Posterior vena cava (tissue), 2 donors: Measurements from ENCODE around the gene FBXO39. TPM values are rescaled to one million over a fixed set of nuclear protein-coding genes. Genes with fewer than 3 reads are reported as not detected.
"Not testable (repeated sequence)": the region's sequence is repeated elsewhere in the genome, so short reads cannot be mapped to it uniquely, and the experiment has no call there.

ENCODE experiments used
- DNase-seq: peaks from one replicate; pipeline ENCODE4 v3.0.0-alpha.2; 2020; ENCODE audit warnings: low spot score
- intact Hi-C, 2 donors: fragments of 100-400 bp; cut with DNase I; formaldehyde crosslinking; loops; one replicate each; pipeline versions ENCODE4 v1.14.1 to v1.14.2; 2022 to 2023
- total RNA-seq, 2 donors: library from RNA; stranded (reverse); fragmentation: NEBNext Ultra II Directional; extraction: Animal tissue kit (Norgen Biotek cat#: 25700); gene quantifications; one replicate each; pipeline ENCODE4 v1.2.1, GENCODE V29; 2021
- donor health status: DM: yes; HTN: yes; CAD: no.
- donor health status: DM: yes; HTN: yes; CAD: no.

FBXO39 gene
- total RNA-seq, 2 donors from 2014 or later: 0.67 TPM; not detected in 1

GRCh38 chr17:6786618-6787017, 10.6 kb downstream of the FBXO39 start:
- intact Hi-C loops: no loop called here
- no peak for DNase-seq

- no peak for DNase-seq
- intact Hi-C loops: no loop called here
Measured at GRCh38 chr17:6787081-6787693, 11.2 kb downstream of the FBXO39 start.

GRCh38 chr17:6789146-6789545, 13.1 kb downstream of the FBXO39 start:
- no peak for DNase-seq
- intact Hi-C loops: no loop called here

- intact Hi-C loops: no loop called here
- no peak for DNase-seq
Measured at GRCh38 chr17:6793748-6794493, 17.9 kb downstream of the FBXO39 start.

- DNase-seq: no peak
- intact Hi-C loops: no loop called here
Measured at GRCh38 chr17:6796017-6796886, 20.2 kb downstream of the FBXO39 start.

GRCh38 chr17:6796887-6797490, 21.0 kb downstream of the FBXO39 start:
- DNase-seq: no peak
- intact Hi-C loops: no loop called here

- intact Hi-C loops: no loop called here
- no peak for DNase-seq
Measured at GRCh38 chr17:6797718-6798351, 21.8 kb downstream of the FBXO39 start.

- no peak for DNase-seq
- intact Hi-C loops: no loop called here
Measured at GRCh38 chr17:6799738-6800137, 23.7 kb downstream of the FBXO39 start.

GRCh38 chr17:6800422-6801027, 24.5 kb downstream of the FBXO39 start:
- DNase-seq: no peak
- intact Hi-C loops: no loop called here

- intact Hi-C loops: no loop called here
- no peak for DNase-seq
Measured at GRCh38 chr17:6811510-6811909, 35.5 kb downstream of the FBXO39 start.

- no peak for DNase-seq
- intact Hi-C loops: no loop called here
Measured at GRCh38 chr17:6812295-6812694, 36.3 kb downstream of the FBXO39 start.

GRCh38 chr17:6815775-6816174, 39.8 kb downstream of the FBXO39 start:
- intact Hi-C loops: no loop called here
- DNase-seq: no peak

GRCh38 chr17:6816368-6816767, 40.4 kb downstream of the FBXO39 start:
- DNase-seq, intact Hi-C loops: not testable (repeated sequence)

- no peak for DNase-seq
- intact Hi-C loops: no loop called here
Measured at GRCh38 chr17:6818938-6819337, 42.9 kb downstream of the FBXO39 start.

GRCh38 chr17:6823011-6823442, 47.0 kb downstream of the FBXO39 start:
- DNase-seq: no peak
- intact Hi-C loops: no loop called here

- no peak for DNase-seq
- intact Hi-C loops: no loop called here
Measured at GRCh38 chr17:6830383-6830986, 54.5 kb downstream of the FBXO39 start.

- DNase-seq: peak; percentile 92
- intact Hi-C loops: no loop called here
Measured at GRCh38 chr17:6831661-6832263, 55.7 kb downstream of the FBXO39 start, which contains the start of gene TEKT1. Gene TEKT1 (minus strand): TSS chr17:6831729. CDS start chr17:6830376, 1,353 bp downstream.
